Frontal cortex (tissue), 4 donors: Measurements from ENCODE around the gene INSR. TPM values are rescaled to one million over a fixed set of nuclear protein-coding genes. Genes with fewer than 3 reads are reported as not detected.

Experiments
- DNase-seq, 2 donors: peaks; one replicate each; pipeline ENCODE4 v3.0.0; 2012; ENCODE audit warnings: low spot score in 2 of 2
- FAIRE-seq: peaks from 2 replicates; lab custom pipeline; 2012; peaks lifted over from hg19 to GRCh38; lab: Jason Lieb, UNC
- total RNA-seq: library from RNA; depleted of rRNA; stranded (reverse); fragments of >200 nt; gene quantifications from one replicate; pipeline ENCODE4 v1.2.3, GENCODE V29; 2014
- donor health status: control.
- donor health status: control.
- donor health status: control.

Gene INSR
- total RNA-seq, 1 donor from 2014 or later = 93.3 TPM

DNA sequence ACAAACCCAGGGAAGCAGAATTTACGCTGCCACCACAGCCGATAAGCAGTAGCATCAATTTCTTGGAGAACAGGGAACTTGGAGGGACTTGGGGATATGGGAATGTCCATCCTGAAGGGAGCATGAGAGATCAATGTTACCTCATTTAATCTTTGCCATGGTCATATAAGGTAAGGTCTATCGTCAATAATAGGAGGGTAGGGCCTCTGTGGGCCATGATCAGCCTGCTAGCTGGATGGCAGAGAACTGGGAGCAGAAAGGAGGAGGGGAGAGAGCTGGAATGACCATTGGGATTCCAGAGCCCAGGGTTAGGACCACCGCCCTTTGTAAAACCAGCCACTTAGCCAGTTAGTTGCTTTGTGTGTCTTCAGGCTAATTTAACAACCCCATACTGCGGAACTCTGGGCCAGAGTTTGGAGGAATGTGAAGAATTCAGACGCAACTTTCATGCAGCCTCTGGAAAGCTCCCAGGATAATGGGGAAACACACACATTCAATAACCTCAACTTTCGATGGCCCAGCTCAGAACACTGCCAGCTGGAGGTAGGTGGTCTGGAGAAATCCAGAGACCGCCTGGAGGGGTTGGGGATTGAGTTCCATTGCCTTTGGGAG lies 184.4 kb downstream of the INSR start:
- DNase-seq (no peak), FAIRE-seq (no peak)

DNA sequence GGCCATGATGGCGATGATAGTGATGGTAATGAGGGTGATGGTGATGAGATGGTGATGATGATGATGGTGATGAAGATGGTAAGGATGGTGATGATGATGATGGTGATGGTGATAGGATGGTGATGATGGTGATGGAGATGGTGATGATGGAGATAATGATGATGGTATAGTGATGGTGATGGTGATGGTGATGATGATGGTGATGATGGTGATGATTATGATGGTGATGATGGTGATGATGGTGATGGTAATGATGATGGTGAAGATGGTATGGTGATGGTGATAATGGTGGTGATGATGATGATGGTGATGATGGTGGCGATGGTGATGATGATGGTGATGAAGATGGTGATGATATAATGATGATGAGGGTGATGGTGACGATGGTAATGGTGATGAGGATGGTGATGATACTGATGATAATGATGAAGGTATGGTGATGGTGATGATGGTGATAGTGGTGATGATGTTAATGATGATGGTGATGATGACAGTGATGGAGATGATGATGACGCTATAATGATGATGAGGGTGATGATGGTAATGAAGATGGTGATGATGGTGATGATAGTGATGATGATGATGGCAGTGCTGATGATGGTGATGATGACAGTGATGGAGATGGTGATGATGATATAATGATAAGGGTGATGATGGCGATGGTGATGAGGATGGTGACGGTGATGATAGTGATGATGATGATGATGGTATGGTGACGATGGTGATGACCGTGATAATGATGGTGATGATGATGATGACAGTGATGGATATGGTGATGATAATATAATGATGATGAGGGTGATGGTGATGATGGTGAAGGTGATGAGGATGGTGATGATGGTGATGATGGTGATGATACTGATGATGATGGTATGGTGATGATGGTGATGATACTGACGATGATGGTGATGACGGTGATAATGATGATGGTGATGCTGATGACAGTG lies 187.2 kb downstream of the INSR start:
- FAIRE-seq (no peak), DNase-seq (no peak)

DNA sequence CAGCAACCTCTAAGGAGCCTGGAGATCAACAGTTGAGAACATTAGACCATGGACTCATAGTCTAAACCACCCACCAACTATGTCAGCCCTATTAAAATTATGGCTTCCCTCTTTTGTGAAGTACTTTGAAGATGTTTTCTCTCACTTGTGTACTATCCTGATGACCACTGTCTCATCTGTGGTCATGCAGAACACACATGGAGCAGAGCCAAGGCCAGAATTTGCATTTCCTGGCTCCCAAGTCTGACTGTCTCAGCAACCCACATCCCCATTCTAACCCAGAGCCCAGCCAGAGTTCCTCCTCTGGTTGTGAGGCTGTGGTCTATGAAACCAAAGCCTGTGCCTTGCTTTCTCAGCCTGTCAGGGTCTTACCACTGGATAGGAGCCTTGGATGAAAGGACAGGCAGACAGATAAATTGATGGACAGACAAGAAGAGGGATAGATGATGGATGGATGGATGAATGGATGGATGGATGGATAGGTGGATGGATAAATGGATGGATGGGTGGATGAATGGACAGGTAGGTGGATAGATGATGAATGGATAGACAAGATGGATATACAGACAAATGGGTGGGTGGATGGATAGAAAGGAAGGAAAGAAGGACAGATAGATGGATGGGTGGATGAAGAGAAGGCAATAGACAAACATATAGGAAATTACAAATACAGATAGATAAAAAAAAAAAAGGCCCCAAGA lies 189.3 kb downstream of the INSR start:
- FAIRE-seq (no peak), DNase-seq (no peak)

DNA sequence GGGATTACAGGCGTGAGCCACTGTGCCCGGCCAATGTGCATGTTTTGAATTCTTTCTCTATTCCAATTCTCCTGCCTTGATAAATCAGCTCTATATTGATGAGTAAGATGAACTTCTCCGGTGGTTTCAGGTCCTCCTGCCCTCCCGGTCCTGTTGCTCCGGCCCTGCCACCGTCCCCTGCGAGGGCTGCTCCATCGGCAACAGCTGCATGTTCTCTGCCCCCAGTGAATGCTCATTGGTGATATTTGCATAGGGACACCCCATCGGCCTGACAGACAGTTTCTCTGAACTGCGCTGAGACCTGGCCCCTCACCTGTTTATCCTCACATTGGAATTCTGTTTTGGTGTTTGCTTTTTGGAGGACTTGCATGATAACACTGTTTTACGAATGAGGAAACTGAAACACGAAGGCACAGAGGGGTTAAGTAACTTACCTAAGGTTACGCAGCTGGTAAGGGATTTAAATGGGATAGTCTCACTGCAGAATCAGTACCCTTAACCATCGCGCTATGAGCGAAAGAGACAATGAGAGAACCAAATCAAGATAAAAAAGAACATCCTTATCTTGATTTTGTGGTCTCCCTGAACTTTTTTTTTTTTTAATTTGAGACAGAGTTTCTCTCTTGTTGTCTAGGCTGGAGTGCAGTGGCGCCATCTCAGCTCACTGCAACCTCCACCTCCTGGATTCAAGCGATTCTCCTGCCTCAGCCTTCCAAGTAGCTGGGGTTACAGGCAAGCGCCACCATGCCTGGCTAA lies 192.5 kb downstream of the INSR start:
- DNase-seq (no peak), FAIRE-seq (no peak)

DNA sequence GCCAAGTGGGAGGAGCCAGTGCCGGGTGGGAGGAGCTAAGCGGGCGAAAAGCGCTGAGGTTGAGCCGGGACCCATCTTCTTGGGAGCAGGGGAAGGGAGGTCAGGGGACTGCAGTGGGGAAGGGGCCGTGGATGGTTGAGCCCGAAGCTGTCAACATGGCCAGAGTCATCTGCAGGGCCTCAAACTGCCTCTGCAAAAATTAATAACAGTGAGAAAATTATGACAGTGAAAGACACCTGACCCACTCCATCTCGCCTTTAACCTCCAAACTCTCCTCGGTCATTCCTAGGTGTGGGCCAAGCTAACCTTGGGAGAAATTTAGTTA lies 194.7 kb downstream of the INSR start:
- no peak for DNase-seq

DNA sequence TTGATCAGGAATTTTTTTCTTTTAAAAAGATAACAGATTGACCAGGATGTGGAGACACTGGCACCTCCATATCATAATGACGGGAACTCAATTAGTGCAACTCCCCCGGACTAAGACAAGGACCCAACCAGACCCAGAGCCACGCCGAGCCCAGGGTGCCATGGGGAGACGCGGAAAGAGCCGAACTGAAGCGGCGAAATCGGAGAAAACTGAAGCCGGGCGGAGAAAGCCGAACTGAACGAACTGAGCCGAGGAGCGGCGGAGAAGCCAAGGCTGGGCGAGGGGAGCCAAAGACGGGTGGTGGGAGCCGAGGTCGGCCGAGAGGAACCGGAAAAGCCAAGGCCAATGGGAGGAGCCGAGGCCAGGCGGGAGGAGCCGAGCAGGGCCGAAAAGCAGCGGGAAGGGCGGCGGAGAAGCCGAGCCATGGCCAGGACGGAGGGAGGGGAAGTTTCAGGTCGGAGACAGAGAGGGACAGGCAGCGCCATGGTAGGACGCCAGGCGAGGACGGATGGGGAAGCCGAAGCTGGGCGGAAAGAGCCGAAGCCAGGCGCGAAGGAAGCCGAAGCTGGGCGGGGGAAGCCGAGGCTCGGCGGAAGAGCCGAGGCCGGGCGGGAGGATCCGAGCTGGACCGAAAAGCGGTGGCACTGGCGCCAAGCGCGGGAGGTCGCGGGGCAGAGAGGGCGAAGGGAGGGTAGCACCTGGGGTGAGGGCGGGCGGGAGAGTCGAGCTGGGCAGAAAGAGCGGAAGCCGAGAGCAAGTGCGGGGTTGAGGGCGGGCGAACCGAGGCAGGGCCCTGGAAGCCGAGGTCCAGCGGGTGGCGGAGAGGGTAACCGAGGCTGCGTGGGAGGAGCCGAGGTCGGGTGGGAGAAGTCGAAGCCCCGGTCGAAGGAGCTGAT lies 195.3 kb downstream of the INSR start:
- FAIRE-seq (no peak), DNase-seq (peak; percentile 74 to 88)

More for the DNA sequence above, 194.7 kb downstream of the INSR start:
- FAIRE-seq = no peak

DNA sequence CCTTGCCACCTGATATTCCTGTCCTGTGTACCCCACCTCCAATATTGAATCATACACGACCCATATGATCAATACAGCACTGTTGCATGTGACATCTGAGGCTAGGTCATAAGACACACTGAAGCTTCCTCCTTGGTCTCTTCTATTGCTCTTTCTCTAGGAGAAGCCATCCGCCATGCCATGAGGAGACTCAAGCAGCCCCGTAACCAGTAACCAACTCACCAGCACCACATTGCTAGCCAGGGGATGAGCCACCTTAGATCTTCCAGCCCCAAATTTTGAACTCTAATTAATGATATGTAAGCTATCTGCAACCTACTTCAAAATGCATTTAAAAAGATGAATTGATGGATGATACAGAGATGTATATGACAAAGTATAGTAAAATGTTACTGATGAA lies 196.1 kb downstream of the INSR start:
- FAIRE-seq (no peak), DNase-seq (no peak)

DNA sequence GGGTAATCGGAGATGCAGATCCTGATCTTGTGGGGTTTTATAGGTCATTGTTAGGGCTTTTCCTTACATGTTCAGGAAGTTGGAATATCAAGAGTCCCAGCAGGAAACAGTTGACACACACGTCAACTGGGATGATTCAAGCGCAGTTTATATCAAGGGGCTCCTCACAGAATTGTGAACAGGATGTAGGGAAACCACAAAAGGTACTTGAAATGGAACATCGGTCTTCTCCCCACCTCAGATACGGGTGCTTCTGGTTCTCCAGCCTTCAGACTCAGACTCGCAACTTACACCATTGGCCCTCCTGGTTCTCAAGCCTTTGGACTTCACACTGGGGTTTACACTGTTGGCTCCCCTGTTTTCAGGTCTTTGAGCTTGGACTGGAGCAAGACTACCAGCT lies 205.2 kb downstream of the INSR start:
- FAIRE-seq = no peak

DNA sequence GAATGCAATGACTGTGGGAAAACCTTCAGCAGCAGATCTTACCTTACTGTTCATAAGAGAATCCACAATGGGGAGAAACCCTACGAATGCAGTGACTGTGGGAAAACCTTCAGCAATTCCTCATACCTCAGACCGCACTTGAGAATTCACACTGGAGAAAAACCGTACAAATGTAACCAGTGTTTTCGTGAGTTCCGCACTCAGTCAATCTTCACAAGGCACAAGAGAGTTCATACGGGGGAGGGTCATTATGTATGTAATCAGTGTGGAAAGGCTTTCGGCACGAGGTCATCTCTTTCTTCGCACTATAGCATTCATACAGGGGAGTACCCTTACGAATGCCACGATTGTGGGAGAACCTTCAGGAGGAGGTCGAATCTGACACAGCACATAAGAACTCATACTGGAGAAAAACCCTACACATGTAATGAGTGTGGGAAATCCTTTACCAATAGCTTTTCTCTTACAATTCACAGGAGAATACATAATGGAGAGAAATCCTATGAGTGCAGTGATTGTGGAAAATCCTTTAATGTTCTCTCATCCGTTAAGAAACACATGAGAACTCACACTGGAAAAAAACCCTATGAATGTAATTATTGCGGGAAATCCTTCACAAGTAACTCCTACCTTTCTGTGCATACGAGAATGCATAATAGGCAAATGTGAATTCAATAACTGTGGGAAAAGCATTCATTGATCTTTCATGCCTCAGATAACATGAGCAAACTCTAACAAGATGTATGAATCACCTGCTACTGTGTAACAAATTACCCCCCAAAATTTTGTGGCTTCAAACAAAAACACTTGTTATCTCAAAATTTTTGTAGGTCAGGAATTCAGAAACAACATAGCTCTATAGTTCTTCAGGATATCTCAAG lies 210.9 kb downstream of the INSR start:
- FAIRE-seq = no peak
- DNase-seq = no peak

More for the DNA sequence above, 205.2 kb downstream of the INSR start:
- DNase-seq = no peak

DNA sequence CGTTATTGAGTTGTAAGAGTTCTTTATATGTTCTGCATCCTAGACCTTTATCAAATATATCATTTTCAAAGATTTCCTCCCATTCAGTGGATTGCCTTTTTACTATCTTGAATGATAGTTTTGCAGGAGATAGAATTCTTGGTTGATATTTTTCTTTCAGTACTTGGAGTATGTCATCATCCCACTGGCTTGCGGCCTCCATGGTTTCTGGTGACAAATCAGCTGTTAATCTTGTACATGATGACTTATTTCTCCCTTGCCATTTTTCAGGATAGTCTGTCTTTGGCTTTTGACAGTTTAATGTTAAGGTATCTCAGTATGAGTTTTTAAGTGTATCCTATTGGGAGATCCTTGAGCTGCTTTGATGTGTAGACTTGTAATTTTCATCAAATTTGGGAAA lies 216.2 kb downstream of the INSR start:
- FAIRE-seq (no peak), DNase-seq (no peak)

DNA sequence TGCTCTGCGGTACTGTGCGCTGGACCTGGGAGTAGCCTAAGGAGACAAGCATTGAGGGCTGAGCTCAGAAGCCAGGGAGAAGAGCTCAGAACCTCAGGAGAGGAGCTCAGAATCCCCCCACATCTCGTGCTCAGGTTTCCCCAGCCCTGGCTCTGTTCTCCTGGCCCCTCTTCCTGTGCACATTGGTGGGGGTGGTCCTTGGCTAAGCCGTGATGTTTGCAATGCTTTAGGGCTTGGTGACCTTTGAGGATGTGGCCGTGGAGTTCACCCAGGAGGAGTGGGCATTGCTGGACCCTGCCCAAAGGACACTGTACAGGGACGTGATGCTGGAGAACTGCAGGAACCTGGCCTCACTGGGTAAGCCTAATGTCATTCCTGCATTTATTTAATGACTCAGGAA lies 218.1 kb downstream of the INSR start:
- FAIRE-seq (no peak), DNase-seq (no peak)

DNA sequence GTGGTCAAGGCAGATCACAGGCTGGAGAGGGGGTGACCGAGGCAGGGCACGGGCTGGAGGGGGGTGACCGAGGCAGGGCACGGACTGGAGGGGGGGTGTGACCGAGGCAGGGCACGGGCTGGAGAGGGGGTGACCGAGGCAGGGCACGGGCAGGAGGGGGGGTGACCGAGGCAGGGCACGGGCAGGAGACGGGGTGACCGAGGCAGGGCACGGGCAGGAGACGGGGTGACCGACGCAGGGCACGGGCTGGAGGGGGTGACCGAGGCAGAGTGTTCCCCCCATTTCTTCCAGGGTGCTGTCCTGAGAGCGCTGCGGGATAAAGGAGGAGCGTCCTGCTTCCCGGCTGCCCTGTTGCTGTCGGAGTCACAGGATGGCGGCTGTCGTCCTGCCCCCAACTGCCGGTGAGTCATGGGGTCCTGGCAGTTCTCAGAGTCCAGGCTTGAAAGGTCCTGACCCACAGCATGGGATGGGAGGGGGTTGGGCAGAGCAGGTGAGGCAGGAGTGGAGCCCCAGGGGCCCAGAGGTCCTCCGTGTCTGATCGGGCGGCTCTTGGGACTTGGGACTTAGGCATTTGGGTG lies 219.4 kb downstream of the INSR start:
- FAIRE-seq = no peak
- no peak for DNase-seq

DNA sequence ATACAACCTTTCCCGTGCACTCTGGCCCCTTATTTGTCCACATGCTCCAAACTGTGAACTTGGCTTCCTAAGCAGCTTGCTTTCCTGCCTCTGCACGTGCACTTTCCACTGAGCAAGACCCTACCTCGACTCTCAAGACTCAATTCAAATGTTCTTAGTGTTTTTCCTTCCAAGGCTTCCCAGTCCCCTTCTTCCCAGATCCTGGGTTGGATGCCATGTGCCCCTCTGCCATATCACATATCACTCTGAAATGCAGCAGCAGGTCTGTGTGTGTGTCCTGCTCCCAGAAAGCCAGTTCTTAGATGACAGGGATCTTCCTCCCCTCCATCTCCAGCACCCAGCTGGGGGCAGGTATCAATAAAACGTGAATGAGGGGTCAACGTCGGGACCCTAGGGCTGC lies 221.7 kb downstream of the INSR start:
- DNase-seq (no peak), FAIRE-seq (no peak)

DNA sequence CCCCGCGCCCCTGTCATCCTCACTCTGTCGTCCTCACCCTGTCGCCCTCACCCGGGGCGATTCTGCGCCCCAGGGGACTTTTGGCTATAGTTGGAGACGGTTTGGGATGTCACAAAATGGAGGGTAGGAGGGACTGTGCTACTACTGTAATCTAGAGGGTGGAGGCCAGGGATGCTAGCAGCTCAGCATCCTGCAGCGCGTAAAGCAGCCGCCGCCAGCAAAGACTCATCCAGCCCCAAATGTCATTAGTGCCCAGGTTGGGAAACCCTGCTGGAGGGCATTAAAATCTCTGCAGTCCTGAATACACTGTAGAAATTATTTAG lies 224.3 kb downstream of the INSR start:
- DNase-seq (peak in 1 of 2 donors; percentile 31), FAIRE-seq (no peak)

DNA sequence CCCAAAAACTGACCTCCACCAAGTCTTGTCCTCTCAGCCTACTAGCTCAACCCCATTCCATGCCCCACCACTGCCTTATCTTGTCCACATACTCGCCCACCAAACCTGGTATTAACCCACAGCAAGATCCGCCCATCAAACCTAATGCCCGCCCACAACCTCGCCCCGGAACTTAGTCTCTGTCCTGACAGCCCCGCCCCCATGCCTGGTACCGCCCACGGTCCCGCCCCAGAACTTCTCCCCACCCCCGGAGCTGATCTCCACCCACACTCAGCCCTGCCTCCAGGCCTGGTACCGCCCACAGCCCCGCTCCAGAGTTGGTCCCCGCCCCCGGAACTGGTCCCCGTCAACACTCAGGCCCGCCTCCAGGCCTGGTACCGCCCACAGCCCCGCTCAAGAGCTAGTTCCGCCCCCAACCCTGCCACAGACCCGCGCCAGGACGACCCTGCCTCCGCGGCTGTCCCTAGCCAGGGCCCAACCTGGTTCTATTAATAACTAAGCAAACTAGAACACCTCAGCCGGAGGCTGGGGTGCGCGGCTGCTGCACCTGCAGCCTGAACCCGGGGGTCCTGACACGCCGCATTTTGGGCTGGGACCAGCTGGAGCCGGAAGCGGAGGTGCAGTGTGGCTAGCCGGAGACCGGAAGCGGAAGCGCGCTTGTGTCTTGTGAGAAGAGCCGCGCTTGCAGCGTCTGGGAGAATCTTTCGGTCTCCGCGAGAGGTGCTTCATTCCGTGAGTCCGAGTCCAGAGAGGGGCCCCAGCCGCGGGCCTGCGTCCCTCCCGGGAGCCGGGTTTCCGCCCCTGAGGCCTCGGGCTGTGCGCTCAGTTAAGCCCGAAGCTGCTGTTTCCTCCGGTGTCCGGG lies 224.9 kb downstream of the INSR start, which contains the start of gene ZNF557:
Gene ZNF557 (plus strand): TSS at position 662 of the 862 bp plus-strand sequence. CDS start 5,372 bp downstream, outside the sequence.
- DNase-seq (peak; percentile 88 to 95), FAIRE-seq (no peak)

DNA sequence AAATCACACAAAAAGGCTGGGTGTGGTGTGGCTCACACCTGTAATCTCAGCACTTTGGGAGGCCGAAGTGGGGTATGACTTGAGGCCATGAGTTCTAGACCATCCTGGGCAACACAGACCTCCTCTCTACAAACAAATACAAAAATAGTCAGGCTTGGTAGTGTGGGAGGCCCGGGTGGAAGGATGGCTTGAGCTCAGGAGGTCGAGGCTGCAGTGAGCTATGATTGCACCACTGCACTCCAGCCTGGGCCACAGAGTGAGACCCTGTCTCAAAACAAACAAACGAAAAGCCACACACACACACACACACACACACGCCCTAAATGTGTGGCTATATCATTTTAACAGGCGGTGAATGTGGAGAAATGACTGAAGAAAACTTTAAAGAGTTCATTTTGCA lies 225.6 kb downstream of the INSR start:
- FAIRE-seq = no peak
- DNase-seq = no peak

DNA sequence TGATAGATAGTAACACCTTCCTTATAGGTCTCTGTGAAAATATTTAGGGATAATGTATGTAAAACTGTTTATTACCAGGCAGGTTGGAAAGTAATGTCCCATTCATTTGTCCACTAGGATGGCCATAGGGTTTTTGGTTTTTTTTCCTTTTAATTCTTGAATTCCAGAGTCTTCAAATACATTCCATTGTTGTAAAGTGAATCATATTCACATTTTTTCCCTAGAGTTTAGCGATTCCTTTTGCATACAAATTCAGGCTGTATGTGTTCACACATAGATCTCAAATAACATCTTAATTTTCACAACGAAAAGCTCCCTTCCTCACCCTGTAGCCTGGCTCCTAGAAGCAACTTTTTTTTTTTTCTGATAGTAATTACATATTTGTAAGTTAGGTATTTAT lies 226.5 kb downstream of the INSR start:
- DNase-seq (no peak), FAIRE-seq (no peak)
